ENCODE data around the gene CTDSPL2. TPM values are rescaled to one million over a fixed set of nuclear protein-coding genes. Genes with fewer than 3 reads are reported as not detected.

The CTDSPL2 gene
- total RNA-seq, 1 donor from 2014 or later: 61.7 TPM

DNA sequence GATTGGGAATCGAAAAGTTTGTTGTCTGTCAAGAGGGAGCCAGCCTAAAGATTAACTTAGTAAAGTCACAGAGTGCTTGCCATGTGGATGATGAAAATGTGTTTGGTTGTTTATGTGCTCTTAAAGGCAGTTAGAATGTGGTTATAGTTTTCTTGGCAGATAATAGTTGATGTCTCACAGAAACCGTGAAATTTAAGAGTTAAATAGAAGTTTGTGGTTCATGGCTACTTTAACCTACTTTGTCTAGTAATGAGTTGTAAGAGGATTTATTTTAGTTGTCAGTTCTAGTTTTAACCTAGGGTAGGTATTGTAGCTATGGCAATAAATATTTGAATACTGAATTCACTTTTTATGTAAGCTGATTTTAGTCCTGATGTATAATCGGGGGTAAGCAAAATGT is 73.1 kb downstream of the CTDSPL2 start:
- no peak for DNase-seq (ENCODE audit: low spot score, unreplicated experiment)
- Mint-ChIP-seq H3K27ac (peak overlapping the region; percentile 15), H3K36me3 (ENCODE audit: insufficient read depth) (peaks cover 13% of the 10 kb centered on the region), H3K9me3 (ENCODE audit: low read depth) (no peaks in the 10 kb centered on the region), H3K4me3 (ENCODE audit: low read depth) (no peak overlapping the region), H3K27me3 (no peaks in the 10 kb centered on the region), H3K4me1 (ENCODE audit: low read depth) (peaks cover 2% of the 10 kb centered on the region)
- TF ChIP-seq, protein P1, sequence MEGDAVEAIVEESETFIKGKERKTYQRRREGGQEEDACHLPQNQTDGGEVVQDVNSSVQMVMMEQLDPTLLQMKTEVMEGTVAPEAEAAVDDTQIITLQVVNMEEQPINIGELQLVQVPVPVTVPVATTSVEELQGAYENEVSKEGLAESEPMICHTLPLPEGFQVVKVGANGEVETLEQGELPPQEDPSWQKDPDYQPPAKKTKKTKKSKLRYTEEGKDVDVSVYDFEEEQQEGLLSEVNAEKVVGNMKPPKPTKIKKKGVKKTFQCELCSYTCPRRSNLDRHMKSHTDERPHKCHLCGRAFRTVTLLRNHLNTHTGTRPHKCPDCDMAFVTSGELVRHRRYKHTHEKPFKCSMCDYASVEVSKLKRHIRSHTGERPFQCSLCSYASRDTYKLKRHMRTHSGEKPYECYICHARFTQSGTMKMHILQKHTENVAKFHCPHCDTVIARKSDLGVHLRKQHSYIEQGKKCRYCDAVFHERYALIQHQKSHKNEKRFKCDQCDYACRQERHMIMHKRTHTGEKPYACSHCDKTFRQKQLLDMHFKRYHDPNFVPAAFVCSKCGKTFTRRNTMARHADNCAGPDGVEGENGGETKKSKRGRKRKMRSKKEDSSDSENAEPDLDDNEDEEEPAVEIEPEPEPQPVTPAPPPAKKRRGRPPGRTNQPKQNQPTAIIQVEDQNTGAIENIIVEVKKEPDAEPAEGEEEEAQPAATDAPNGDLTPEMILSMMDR (IDR thresholded peaks at IDR 0.05; ENCODE audit: unreplicated experiment): no peak

DNA sequence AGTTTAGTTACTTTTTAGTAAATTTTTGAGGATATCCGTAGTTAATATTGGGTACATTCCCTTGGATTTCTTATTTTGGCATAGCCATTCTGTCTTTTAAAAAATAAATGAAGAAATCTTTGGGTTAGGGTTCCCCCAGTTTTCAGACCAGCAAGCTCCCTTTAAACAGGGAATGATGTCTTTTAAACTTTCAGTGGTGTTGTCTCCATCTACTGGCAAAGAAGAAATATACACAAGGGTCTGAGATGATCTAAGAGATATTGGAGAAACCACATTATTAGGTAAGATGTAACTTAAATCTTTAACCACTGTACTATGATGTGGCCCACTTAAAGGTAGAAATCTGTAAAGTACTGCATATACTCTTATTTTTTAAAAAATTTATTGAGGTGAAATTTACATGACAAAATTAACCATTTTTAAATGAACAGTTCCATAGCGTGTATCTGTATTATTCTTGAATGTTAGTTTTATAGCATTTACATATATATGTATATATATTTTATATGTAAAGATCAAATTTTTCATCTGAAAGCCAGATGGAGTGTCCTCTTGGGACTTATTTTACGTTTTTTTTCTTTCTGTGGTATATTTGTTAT is 74.4 kb downstream of the CTDSPL2 start:
- TF ChIP-seq, protein P1 (IDR thresholded peaks at IDR 0.05; ENCODE audit: unreplicated experiment): peak; percentile 67
- Mint-ChIP-seq H3K27me3 (no peaks in the 10 kb centered on the region), H3K36me3 (ENCODE audit: insufficient read depth) (peaks cover 12% of the 10 kb centered on the region), H3K27ac (no peak overlapping the region), H3K9me3 (ENCODE audit: low read depth) (no peaks in the 10 kb centered on the region), H3K4me3 (ENCODE audit: low read depth) (no peak overlapping the region), H3K4me1 (ENCODE audit: low read depth) (peaks cover 2% of the 10 kb centered on the region)
- no peak for DNase-seq (ENCODE audit: low spot score, unreplicated experiment)

DNA sequence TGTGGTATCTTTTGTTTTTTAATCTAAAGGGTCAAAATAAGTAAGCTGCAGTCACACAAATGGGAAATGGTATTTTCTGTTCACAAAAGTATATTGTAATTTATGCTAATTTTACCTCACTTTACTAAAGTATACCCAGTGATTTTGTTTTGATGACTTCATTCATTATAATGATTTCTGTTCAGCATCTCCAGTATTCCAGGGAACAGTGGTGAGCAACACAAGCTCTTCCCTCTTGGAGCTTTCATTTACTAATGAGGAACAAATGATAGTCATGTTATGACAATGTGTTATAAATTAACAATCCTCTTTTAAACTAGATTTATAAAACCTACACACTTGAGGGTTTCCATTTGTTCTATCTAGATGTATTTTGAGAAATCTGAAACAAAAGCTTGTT is 89.0 kb downstream of the CTDSPL2 start:
- Mint-ChIP-seq H3K4me1 (ENCODE audit: low read depth) (no peaks in the 10 kb centered on the region), H3K27ac (no peak overlapping the region), H3K36me3 (ENCODE audit: insufficient read depth) (peaks cover 11% of the 10 kb centered on the region), H3K4me3 (ENCODE audit: low read depth) (no peak overlapping the region), H3K9me3 (ENCODE audit: low read depth) (no peaks in the 10 kb centered on the region), H3K27me3 (no peaks in the 10 kb centered on the region)
- TF ChIP-seq, protein P1 (IDR thresholded peaks at IDR 0.05; ENCODE audit: unreplicated experiment): no peak
- no peak for DNase-seq (ENCODE audit: low spot score, unreplicated experiment)

DNA sequence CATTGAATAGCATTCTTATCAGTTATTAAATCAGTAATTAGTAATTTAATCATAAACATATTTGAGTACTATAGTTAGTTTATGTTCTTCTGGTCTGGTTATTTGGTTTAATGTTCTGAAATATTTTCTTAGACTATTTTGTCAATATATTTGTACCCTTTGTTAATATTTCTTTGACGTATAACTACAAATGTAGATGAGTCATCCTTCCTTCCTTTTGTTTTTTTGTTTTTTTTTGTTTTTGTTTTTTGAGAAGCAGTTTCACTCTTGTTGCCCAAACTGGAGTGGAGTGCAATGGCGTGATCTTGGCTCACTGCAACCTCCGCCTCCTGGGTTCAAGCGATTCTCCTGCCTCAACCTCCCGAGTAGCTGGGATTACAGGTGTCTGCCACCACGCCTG is 92.1 kb downstream of the CTDSPL2 start:
- Mint-ChIP-seq H3K36me3 (ENCODE audit: insufficient read depth) (peaks cover 13% of the 10 kb centered on the region), H3K27me3 (no peaks in the 10 kb centered on the region), H3K4me1 (ENCODE audit: low read depth) (no peaks in the 10 kb centered on the region), H3K4me3 (ENCODE audit: low read depth) (no peak overlapping the region), H3K9me3 (ENCODE audit: low read depth) (no peaks in the 10 kb centered on the region), H3K27ac (no peak overlapping the region)
- TF ChIP-seq, protein P1 (IDR thresholded peaks at IDR 0.05; ENCODE audit: unreplicated experiment): no peak
- no peak for DNase-seq (ENCODE audit: low spot score, unreplicated experiment)

DNA sequence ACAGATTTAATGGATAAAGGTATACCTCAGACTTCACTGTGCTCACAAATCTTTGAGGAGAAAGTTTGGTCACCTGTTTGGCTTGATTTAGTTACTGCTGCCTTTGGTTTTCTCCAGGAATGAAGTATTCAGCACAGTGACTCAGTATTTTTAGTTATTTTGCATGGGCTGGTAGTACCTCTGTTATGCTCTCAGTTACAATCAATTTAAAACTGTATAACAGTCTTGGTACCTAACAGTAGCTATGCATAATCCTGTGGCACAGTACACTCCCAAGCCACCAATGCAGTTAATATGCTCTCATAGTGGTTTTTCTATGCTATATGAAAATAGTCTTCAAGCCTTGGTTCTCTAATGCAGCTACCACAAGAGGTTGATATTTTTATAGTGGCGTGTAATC is 97.6 kb downstream of the CTDSPL2 start:
- H3K4me1 Mint-ChIP-seq (ENCODE audit: low read depth): peaks cover 4% of the 10 kb centered on the region
- peaks cover 3% of the 10 kb centered on the region for H3K36me3 Mint-ChIP-seq (ENCODE audit: insufficient read depth)
- H3K27ac Mint-ChIP-seq: no peak overlapping the region
- no peak overlapping the region for H3K4me3 Mint-ChIP-seq (ENCODE audit: low read depth)
- TF ChIP-seq, protein P1 (IDR thresholded peaks at IDR 0.05; ENCODE audit: unreplicated experiment): no peak
- no peaks in the 10 kb centered on the region for H3K9me3 Mint-ChIP-seq (ENCODE audit: low read depth)
- no peak for DNase-seq (ENCODE audit: low spot score, unreplicated experiment)
- no peaks in the 10 kb centered on the region for H3K27me3 Mint-ChIP-seq
